SU-DHL-6 (cell line): ENCODE data around the gene TXNDC11.

Experiments used
- H2AFZ ChIP-seq: fragments of 200-600 bp; sonication (generic); 2 replicates; pipeline ENCODE4 v1.6.1; 2014; ENCODE audit warnings: low read depth, mild to moderate bottlenecking, moderate library complexity, mixed read lengths, antibody characterized with exemption, low read length; ENCODE audit not compliant: severe bottlenecking
- H3F3A ChIP-seq: fragments of 200-600 bp; shearing (Covaris generic); 2 replicates; pipeline ENCODE4 v1.6.0; 2016; ENCODE audit warnings: antibody characterized with exemption, mild to moderate bottlenecking; ENCODE audit not compliant: insufficient read depth
- H3K27ac ChIP-seq: fragments of 200-600 bp; sonication (generic); 2 replicates; pipeline ENCODE4 v1.5.1; 2016; ENCODE audit warnings: low read depth, mild to moderate bottlenecking, low read length, moderate library complexity, mixed read lengths
- H3K27me3 ChIP-seq: fragments of 200-600 bp; sonication (generic), shearing (Covaris generic); 2 replicates; pipeline ENCODE4 v1.6.0; 2014; ENCODE audit warnings: mild to moderate bottlenecking, low read length
- H3K36me3 ChIP-seq: fragments of 200-600 bp; sonication (generic); 2 replicates; pipeline ENCODE4 v1.6.1; 2014; ENCODE audit warnings: mild to moderate bottlenecking, low read length, mixed read lengths
- H3K4me2 ChIP-seq: fragments of 300-600, 200-600 bp; shearing (Covaris generic), sonication (generic); 2 replicates; pipeline ENCODE4 v1.6.0; 2014; ENCODE audit warnings: low read length, low read depth, mild to moderate bottlenecking; ENCODE audit not compliant: poor library complexity, severe bottlenecking
- H3K4me3 ChIP-seq: fragments of 200-600 bp; sonication (generic); 2 replicates; pipeline ENCODE4 v1.5.1; 2014; ENCODE audit warnings: antibody characterized with exemption, low read length, mild to moderate bottlenecking, mixed read lengths; ENCODE audit not compliant: insufficient read depth, poor library complexity, severe bottlenecking
- H3K79me2 ChIP-seq: fragments of 200-600 bp; sonication (generic); 2 replicates; pipeline ENCODE4 v1.6.1; 2014; ENCODE audit warnings: mild to moderate bottlenecking, low read length, moderate library complexity; ENCODE audit not compliant: insufficient read depth
- H3K9ac ChIP-seq: fragments of 200-600 bp; sonication (generic); 2 replicates; pipeline ENCODE4 v1.7.0; 2014; ENCODE audit warnings: mild to moderate bottlenecking, low read length
- H3K9me2 ChIP-seq: fragments of 200-600 bp; sonication (generic); replicated peaks from 2 replicates; pipeline ENCODE4 v1.6.1; 2014; ENCODE audit warnings: low read length; ENCODE audit not compliant: insufficient read depth
- H3K9me3 ChIP-seq: fragments of 200-600 bp; sonication (generic); 2 replicates; pipeline ENCODE4 v1.6.1; 2014; ENCODE audit warnings: low read length, mixed read lengths; ENCODE audit not compliant: insufficient read depth
- H4K20me1 ChIP-seq: fragments of 200-600 bp; sonication (generic); 2 replicates; pipeline ENCODE4 v1.6.1; 2014; ENCODE audit warnings: low read depth, mild to moderate bottlenecking, antibody characterized with exemption, low read length, moderate library complexity, mixed read lengths
- CTCF ChIP-seq: fragments of 200-600 bp; sonication (generic); IDR thresholded peaks from one replicate; pipeline ENCODE4 v1.5.1; 2017; ENCODE audit warnings: antibody characterized with exemption, mild to moderate bottlenecking, low read length, moderate library complexity; ENCODE audit not compliant: insufficient read depth, poor library complexity, severe bottlenecking
- EZH2phosphoT487 ChIP-seq: fragments of 200-600 bp; sonication (generic), shearing (Covaris generic); conservative IDR thresholded peaks from 2 replicates; pipeline ENCODE4 v1.6.1; 2018; ENCODE audit warnings: mild to moderate bottlenecking, antibody characterized with exemption, low read length, moderate library complexity, mixed read lengths

The TXNDC11 gene

GRCh38 chr16:11717811-11718210 lies 24.8 kb downstream of the TXNDC11 start:
- peaks cover 32% of the 10 kb centered on the region; the same call in 1 of the 2 replicates for H3K36me3 ChIP-seq
- no peak overlapping the region for H3K9ac ChIP-seq
- no peaks in the 10 kb centered on the region for H3K9me2 ChIP-seq
- H3K79me2 ChIP-seq: peaks cover 5% of the 10 kb centered on the region; the same call in 1 of the 2 replicates
- no peaks in the 10 kb centered on the region for H3K27me3 ChIP-seq
- no peak overlapping the region for H3K4me3 ChIP-seq
- 0 out of 2 replicates have a peak overlapping the region, but pooled peaks have one; percentile 1 for H3K27ac ChIP-seq
- no peak overlapping the region for H3K4me2 ChIP-seq
- no peaks in the 10 kb centered on the region for H3K9me3 ChIP-seq
- no peaks in the 10 kb centered on the region for H4K20me1 ChIP-seq
- H3F3A ChIP-seq: peaks cover 20% of the 10 kb centered on the region; the same call in 1 of the 2 replicates
- H2AFZ ChIP-seq: no peak overlapping the region
- TF ChIP-seq CTCF: no peak
- no peak for TF ChIP-seq EZH2phosphoT487

GRCh38 chr16:11716336-11716735 lies 26.3 kb downstream of the TXNDC11 start:
- no peaks in the 10 kb centered on the region for H3K9me2 ChIP-seq
- no peaks in the 10 kb centered on the region for H3K27me3 ChIP-seq
- no peak overlapping the region for H3K4me2 ChIP-seq
- H4K20me1 ChIP-seq: no peaks in the 10 kb centered on the region
- H3K36me3 ChIP-seq: peaks cover 26% of the 10 kb centered on the region; the same call in 1 of the 2 replicates
- H3K4me3 ChIP-seq: no peak overlapping the region
- peaks cover 20% of the 10 kb centered on the region; the same call in 1 of the 2 replicates for H3F3A ChIP-seq
- H3K9ac ChIP-seq: no peak overlapping the region
- H3K9me3 ChIP-seq: no peaks in the 10 kb centered on the region
- H3K79me2 ChIP-seq: peaks cover 8% of the 10 kb centered on the region
- peak overlapping the region; percentile 38; the same call in 1 of the 2 replicates for H3K27ac ChIP-seq
- no peak overlapping the region for H2AFZ ChIP-seq
- TF ChIP-seq EZH2phosphoT487 (no peak), CTCF (no peak)

GRCh38 chr16:11715246-11715947 lies 27.3 kb downstream of the TXNDC11 start:
- Histone ChIP-seq H3K79me2 (peaks cover 10% of the 10 kb centered on the region), H3K9me3 (no peaks in the 10 kb centered on the region), H3K27me3 (no peaks in the 10 kb centered on the region), H2AFZ (no peak overlapping the region), H3K9ac (no peak overlapping the region), H3K27ac (peak overlapping the region; percentile 38; the same call in 1 of the 2 replicates), H3F3A (peaks cover 20% of the 10 kb centered on the region; the same call in 1 of the 2 replicates), H3K9me2 (no peaks in the 10 kb centered on the region), H4K20me1 (no peaks in the 10 kb centered on the region), H3K4me3 (no peak overlapping the region), H3K4me2 (no peak overlapping the region), H3K36me3 (peaks cover 20% of the 10 kb centered on the region; the same call in 1 of the 2 replicates)
- no peak for TF ChIP-seq EZH2phosphoT487
- no peak for TF ChIP-seq CTCF
